Epidermal melanocyte (primary cell): ENCODE results near the gene SPDYE3.
A peak's percentile ranks its signal among the peaks of the same experiment; 100 is the strongest.
"Not testable (repeated sequence)": the region's sequence is repeated elsewhere in the genome, so short reads cannot be mapped to it uniquely, and the experiment has no call there.

ENCODE experiments used
- DNase-seq: peaks from one replicate; pipeline ENCODE4 v3.0.0; 2011; ENCODE audit warnings: low spot score; ENCODE audit not compliant: insufficient read length

SPDYE3 gene

GRCh38 chr7:100288258-100288657 lies 19.2 kb upstream of the SPDYE3 start:
- not testable (repeated sequence) for DNase-seq

DNA sequence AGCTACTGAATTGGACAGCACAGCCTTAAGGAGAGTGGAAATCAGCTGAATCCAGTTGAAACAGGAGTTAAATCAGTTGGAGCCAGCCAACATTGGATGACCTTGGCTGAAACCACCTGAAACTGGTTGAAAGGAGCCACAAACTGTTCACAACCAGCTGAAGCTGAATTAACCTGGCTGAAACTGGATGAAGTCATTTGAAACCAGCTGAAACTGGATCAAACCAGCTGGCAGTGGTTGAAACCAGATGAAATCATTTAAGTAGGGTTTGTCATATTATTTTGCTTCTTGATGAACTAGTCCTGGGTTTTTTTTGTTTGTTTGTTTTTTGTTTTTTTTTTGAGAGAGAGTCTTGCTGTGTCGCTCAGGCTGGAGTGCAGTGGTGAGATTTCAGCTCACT lies 15.3 kb upstream of the SPDYE3 start:
- DNase-seq: not testable (repeated sequence)

DNA sequence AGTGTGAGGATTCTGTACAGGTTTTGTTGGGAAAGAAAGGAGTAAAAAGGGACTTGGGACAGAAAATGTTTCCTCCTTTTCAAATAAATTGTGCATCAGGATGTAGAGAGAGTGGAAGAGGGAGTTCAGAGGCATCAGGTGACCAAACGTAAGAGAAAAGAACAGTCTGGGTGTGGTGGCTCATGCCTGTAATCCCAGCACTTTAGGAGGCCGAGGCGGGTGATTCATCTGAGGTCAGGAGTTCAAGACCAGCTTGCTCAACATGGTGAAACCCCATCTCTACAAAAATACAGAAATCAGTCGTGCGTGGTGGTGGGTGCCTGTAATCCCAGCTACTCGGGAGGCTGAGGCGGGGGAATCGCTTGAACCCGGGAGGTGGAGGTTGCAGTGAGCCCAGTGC lies 12.2 kb upstream of the SPDYE3 start:
- DNase-seq: not testable (repeated sequence)

DNA sequence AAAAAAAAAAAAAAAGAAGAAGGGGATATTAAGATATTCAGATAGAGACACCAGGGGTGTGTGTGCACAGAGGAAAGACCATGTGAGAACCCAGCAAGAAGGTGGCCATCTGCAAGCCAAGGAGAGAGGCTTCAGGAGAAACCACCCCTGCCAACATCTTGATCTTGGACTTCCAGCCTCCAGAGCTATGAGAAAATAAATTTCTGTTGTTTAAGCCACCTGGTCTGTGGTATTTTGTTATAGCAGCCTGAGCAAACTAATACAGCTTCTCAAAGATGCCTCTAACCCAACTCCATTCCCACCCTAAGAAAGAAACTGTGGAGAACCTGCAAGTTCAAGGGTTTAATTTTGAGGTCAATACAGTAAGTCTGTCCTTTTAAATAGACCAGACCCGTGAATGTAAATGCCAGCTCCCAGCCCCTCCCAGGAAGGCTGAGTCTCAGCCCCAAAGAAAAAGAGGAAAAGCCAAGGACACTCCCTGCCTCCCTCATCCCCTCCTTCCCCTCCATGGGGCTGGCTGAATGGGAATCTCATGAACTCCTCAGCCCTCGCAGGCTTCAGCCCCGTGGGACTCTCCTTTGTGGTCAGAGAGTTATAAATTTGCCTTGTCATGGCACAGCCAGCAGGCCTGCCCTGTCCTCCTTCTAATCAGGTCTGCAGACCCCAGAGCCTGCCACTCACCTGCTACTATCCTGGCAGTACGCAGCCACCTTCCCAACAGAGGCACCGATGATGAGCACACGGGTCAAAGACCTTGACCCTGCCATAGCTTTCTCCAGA lies 9.5 kb upstream of the SPDYE3 start:
- not testable (repeated sequence) for DNase-seq

DNA sequence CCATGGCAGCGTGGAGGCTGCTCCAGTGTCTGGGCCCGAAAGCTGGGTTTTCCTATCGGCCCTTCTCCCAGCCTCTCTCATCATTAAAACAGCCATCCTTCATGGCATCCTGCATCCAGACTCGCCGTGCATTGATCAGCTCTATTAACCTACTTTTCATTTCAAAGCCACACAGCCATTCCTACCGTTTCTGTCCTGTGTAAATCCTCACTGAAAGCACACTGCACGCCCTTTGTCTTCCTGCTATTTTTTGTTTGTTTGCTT lies 8.9 kb upstream of the SPDYE3 start:
- not testable (repeated sequence) for DNase-seq

DNA sequence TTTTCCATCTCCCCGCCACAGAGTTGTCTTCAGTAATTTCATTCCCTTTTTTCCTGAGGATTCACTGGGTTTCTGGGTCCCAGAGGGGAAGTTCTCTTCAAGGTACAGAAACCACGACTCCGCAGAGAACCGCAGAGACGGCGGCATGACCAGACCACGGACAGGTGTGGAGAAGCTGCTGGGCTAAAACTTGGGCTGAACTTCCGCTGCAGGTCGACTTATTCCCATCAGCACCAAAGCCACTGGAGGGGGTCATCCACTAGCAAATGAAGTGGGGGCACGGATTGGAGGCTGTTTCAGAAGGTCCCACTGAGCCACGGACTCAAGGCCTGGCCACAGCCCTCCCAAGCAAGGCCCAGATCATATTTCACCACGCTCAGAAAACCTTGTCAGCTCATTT lies 3.0 kb upstream of the SPDYE3 start:
- peak; percentile 3 for DNase-seq

DNA sequence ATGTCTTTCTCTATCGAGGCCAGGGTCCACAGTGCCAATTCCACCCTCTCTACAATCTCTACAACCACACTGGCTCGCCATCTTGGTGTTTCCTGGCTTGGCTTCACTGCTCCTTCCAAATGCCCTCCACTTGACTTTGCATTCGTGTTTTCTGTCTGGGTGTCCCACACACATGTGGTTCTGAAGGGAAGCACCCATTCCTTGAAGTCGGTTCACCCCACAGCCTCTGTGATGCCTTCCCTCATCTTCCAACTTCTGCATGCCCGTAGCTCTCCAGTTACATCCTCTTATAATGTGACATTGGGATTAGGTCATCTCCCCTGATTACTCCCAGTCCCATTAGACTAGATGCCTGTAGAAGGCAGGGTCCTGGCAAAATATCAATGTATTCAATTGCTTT lies 10.8 kb downstream of the SPDYE3 start:
- DNase-seq: not testable (repeated sequence)

GRCh38 chr7:100321648-100322047 lies 14.1 kb downstream of the SPDYE3 start:
- DNase-seq: not testable (repeated sequence)

- DNase-seq: not testable (repeated sequence)
Observed at GRCh38 chr7:100324194-100324593, 16.7 kb downstream of the SPDYE3 start.

GRCh38 chr7:100325671-100326070 lies 18.2 kb downstream of the SPDYE3 start:
- not testable (repeated sequence) for DNase-seq

DNA sequence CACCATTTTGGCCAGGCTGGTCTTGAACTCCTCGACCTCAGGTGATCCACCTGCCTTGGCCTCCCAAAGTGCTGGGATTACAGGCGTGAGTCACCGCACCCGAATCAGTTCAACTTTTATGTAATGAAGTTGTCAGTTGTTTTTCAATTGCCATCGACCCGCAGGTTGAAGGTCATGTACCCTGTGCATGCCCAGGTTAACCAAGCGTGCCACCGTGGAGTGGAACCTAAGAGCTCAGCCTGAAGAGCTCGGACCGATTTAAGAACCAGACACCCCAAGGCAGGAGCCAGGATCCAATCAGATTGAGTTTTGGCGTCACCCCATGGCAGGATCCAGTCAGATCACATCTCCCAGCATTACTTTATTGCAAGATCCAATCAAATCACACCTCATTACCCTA lies 19.4 kb downstream of the SPDYE3 start:
- DNase-seq: not testable (repeated sequence)

DNA sequence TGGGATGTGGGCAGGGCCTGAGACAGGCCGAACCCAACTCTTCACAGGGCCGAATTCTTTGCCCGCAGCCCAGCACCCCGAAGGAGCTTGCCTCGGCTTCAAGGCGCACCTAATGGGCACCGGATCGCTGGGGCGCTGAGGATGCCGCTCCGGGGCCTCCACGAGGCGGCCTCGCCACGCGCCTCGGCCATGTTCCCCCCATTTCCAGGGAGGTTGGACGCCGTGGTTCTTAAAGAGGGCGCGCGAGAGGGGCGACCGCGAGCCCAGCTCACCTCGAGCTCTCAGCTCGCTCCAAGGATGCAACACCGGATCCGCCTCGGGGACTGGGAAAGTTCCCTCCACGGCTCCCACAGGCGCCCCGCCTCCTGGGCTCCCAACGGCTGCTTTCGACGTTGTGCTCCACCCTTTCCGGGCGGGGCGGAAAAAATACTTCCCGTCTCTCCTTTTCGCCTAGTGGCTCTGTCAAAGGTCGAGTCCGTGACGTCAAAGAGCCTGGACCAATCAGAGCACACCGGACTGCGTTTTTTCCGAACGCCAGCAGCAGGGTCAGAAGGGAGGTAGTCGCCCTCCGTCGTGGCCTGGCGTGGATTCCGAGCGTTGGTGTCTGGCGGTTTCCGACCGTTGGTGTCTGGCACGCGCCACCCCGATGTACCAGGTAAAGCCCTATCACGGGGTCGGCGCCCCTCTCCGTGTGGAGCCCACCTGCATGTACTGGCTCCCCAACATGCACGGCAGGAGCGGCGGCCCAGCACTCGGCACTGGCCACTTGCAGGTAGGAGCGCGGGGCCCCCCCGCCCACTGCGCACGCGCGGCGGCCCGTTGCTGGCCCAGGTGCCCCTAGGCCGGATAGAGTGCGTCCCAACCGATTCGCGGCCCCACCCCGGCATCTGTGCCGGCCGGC lies 28.3 kb downstream of the SPDYE3 start:
- peak; percentile 74 for DNase-seq

DNA sequence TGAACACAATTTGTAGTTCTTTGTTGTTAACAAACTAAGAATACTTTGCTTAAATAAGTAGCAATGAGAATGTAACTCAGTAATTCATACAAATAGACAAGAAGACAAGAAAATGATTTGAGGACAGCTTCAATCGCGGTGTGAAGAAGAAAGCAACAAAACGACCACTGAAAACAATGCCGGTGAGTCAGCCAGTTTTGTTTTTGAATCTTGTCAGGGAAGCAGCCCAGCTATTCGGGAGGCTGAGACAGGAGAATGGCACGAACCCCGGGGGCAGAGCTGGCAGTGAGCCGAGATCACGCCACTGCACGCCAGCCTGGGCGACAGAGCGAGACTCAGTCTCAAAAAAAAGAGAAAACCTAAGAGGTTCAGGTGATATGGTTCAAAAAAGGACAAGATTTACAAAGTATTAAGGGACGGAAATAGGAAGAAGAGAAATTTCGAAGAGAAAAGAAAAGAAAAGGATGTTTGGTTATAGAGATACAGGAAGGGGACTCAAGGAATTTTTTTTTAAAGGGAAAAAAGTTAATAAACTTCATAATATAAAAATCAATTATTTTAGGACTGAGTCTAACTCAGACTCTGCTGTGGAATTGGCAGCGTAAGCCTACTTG lies 30.7 kb downstream of the SPDYE3 start:
- not testable (repeated sequence) for DNase-seq

GRCh38 chr7:100341286-100341685 lies 33.8 kb downstream of the SPDYE3 start:
- DNase-seq: not testable (repeated sequence)

GRCh38 chr7:100342765-100343164 lies 35.3 kb downstream of the SPDYE3 start:
- DNase-seq: no peak

DNA sequence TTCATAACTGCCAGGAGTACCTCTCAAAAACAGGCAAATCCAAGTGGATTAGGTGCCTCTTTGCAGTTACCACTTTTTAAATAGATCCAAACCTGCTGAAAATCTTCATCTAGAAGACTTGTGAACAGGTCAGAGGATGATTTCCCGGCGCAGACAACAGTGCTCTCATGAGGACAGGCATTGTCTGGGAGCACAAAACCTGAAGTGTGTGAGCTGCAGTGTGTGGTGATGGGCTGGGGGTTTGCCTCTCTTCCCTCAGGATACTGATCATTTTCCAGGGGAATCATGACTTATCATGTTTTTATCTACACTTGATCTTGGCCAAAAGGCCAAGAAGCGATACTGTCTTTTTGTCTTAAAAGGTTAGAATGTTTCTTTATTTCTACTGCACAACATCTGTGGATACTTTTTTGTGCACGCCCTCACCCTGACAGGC lies 36.6 kb downstream of the SPDYE3 start:
- DNase-seq: not testable (repeated sequence)

- not testable (repeated sequence) for DNase-seq
Observed at GRCh38 chr7:100344560-100345287, 37.2 kb downstream of the SPDYE3 start.

DNA sequence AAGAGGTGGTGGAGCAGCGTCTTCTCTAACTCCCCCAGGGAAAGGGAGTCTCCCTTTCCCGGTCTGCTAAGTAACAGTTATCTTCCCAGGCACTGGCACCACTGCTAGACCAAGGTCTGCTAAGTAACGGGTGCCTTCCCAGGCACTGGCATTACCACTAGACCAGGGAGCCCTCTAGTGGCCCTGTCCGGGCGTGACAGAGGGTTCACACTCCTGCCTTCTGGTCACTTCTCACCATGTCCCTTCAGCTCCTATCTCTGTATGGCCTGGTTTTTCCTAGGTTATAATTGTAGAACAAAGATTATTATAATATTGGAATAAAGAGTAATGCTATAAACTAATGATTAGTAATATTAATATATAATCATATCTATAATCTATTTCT lies 37.8 kb downstream of the SPDYE3 start:
- not testable (repeated sequence) for DNase-seq

- no peak for DNase-seq
Observed at GRCh38 chr7:100346921-100347320, 39.4 kb downstream of the SPDYE3 start.

DNA sequence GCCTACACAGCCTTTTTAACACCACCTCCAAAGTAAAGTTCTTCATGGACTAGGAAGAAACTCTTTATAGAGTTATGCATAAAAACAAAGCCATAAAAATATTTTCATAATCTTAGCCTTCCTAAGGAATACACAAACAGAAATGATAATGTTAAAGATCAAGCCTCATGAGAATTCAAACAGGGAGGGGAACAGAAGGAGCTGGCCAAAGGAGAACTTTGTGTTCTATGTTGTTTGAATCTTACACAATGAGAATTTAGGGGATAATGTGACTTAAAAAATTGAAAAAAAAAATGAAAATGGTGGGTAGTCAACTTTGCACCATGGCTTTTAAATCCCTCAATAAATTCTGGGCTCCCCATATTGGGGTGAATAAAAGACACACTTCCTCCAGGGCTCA lies 41.3 kb downstream of the SPDYE3 start:
- DNase-seq: no peak

- no peak for DNase-seq
Observed at GRCh38 chr7:100349757-100350156, 42.3 kb downstream of the SPDYE3 start.
